ENCODE data around the gene AXIN1.
"Not testable (repeated sequence)": the region's sequence is repeated elsewhere in the genome, so short reads cannot be mapped to it uniquely, and the experiment has no call there.

AXIN1 gene

GRCh38 chr16:389352-389751, 36.8 kb upstream of the AXIN1 start:
- Histone ChIP-seq H3K36me3 (ENCODE audit: insufficient read depth, low read length) (no peaks in the 10 kb centered on the region), H3K4me3 (ENCODE audit: low read length) (no peak overlapping the region), H3K9me3 (ENCODE audit: low read length) (no peaks in the 10 kb centered on the region), H2AFZ (ENCODE audit: low read depth, low read length) (no peak overlapping the region), H3K27me3 (ENCODE audit: insufficient read depth, low read length) (no peaks in the 10 kb centered on the region), H3K4me1 (ENCODE audit: insufficient read depth, low read length) (peaks cover 19% of the 10 kb centered on the region)

DNA sequence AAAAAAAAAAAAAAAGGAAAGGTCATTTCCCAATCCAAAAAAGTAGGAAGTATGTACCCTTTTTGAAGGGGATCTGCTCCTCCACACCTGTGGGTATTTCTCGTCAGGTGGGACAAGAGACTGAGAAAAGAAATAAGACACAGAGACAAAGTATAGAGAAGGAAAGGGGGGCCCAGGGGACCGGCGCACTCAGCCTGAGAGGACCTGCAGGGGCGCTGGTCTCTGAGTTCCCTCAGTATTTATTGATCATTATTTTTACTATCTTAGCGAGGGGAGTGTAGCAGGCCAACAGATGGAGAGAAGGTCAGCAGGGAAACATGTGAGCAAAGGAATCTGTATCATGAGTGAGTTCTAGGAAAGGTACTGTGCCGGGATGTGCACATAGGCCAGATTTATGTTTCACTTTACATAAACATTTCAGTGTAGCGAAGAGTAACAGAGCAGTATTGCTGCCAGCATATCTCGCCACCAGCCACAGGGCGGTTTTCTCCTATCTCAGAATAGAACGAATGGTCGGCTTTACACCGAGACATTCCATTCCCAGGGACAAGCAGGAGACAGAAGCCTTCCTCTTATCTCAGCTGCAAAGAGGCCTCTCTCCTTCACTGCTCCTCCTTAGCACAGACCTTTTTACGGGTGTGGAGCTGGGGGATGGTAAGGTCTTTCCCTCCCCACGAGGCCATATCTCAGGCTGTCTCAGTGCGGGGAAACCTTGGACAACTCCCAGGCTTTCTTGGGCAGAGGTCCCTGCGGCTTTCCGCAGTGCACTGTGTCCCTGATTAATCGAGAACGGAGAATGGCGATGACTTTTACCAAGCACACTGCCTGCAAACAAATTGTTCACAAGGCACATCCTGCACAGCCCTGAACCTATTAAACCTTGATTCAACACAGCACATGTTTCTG, 35.5 kb upstream of the AXIN1 start:
- H2AFZ ChIP-seq (ENCODE audit: low read depth, low read length); H3K9me3 ChIP-seq (ENCODE audit: low read length); H3K27me3 ChIP-seq (ENCODE audit: insufficient read depth, low read length); H3K36me3 ChIP-seq (ENCODE audit: insufficient read depth, low read length); H3K4me3 ChIP-seq (ENCODE audit: low read length): not testable (repeated sequence)
- H3K4me1 ChIP-seq (ENCODE audit: insufficient read depth, low read length), result peaks cover 32% of the 10 kb centered on the region

- Histone ChIP-seq H3K4me1 (ENCODE audit: insufficient read depth, low read length) (peaks cover 42% of the 10 kb centered on the region), H3K36me3 (ENCODE audit: insufficient read depth, low read length) (no peaks in the 10 kb centered on the region), H3K27me3 (ENCODE audit: insufficient read depth, low read length) (no peaks in the 10 kb centered on the region), H2AFZ (ENCODE audit: low read depth, low read length) (no peak overlapping the region), H3K9me3 (ENCODE audit: low read length) (no peaks in the 10 kb centered on the region), H3K4me3 (ENCODE audit: low read length) (no peak overlapping the region)
Measured at GRCh38 chr16:386641-387156, 34.2 kb upstream of the AXIN1 start.

- Histone ChIP-seq H3K4me3 (ENCODE audit: low read length) (peak overlapping the region; percentile 2), H3K27me3 (ENCODE audit: insufficient read depth, low read length) (no peaks in the 10 kb centered on the region), H3K9me3 (ENCODE audit: low read length) (no peaks in the 10 kb centered on the region), H3K36me3 (ENCODE audit: insufficient read depth, low read length) (peaks cover 5% of the 10 kb centered on the region), H3K4me1 (ENCODE audit: insufficient read depth, low read length) (peaks cover 59% of the 10 kb centered on the region), H2AFZ (ENCODE audit: low read depth, low read length) (no peak overlapping the region)
Measured at GRCh38 chr16:383326-384051, 31.0 kb upstream of the AXIN1 start.

- Histone ChIP-seq H2AFZ (ENCODE audit: low read depth, low read length) (peak within 1 kb of the TSS; percentile 73), H3K36me3 (ENCODE audit: insufficient read depth, low read length) (peaks cover 10% of the 10 kb centered on the region), H3K27me3 (ENCODE audit: insufficient read depth, low read length) (no peaks in the 10 kb centered on the region), H3K9me3 (ENCODE audit: low read length) (no peaks in the 10 kb centered on the region), H3K4me3 (ENCODE audit: low read length) (peak within 1 kb of the TSS; percentile 93), H3K4me1 (ENCODE audit: insufficient read depth, low read length) (peaks cover 49% of the 10 kb centered on the region)
Measured at GRCh38 chr16:381789-382717, 29.5 kb upstream of the AXIN1 start, which contains the start of gene PGAP6. Gene PGAP6 (minus strand): TSS chr16:381978. CDS start chr16:381821, 157 bp downstream.

DNA sequence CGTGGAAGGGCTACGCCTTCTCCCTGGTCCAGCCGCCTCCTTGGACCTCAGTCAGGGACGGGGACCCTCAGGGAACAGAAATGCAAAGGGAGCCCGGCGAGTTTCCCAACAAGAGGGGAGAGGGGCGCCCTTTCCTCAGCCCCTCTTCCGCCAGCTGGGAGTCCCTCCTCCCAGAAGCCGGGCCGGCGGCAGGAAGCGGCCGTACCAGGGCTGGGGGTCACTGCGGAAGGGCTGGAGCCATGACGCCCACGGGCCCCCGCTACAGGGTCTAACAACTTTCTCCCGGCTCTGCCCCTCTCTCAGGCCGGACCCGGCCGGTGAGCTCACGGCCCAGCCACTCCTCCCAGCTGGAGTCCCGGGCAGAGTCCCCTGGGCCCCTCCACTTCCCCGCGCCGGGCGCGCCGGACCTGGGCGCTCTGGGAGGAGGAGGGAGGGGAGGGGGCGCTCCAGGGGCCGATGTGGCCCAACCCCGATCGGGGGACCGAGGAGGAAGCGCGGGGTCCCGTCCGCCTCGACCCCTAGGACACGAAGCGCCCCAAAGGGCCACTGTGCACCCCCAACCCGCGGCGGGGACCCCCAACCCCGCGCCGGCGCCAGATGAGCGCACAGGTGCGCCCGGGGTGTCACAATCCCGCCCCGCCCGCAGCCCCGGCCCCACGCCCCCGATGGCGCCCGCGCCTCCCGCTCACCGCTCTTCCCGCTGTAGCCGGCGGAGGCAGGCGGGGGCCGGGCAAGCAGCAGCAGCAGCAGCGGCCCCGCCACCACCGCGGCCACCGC, 28.7 kb upstream of the AXIN1 start:
- H3K4me1 ChIP-seq (ENCODE audit: insufficient read depth, low read length), result peaks cover 43% of the 10 kb centered on the region

DNA sequence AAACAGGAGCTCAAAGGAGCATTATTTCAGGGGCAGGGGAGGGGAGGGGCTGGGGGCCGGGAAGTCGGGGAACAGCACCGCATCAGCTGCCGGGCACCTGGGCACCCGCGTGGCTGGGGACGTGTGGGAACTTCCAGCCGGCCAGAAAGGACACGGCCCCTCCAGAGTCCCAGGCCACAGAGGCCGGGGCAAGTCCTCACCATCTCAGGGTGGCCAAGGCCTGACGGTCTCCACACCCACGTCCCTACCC, 28.2 kb upstream of the AXIN1 start:
- peaks cover 22% of the 10 kb centered on the region for H3K36me3 ChIP-seq (ENCODE audit: insufficient read depth, low read length)
- H3K27me3 ChIP-seq (ENCODE audit: insufficient read depth, low read length), result no peaks in the 10 kb centered on the region
- H3K9me3 ChIP-seq (ENCODE audit: low read length), result no peaks in the 10 kb centered on the region
- no peak overlapping the region for H2AFZ ChIP-seq (ENCODE audit: low read depth, low read length)
- peak overlapping the region; percentile 93 for H3K4me3 ChIP-seq (ENCODE audit: low read length)
- peaks cover 42% of the 10 kb centered on the region for H3K4me1 ChIP-seq (ENCODE audit: insufficient read depth, low read length)

More for the DNA sequence above, 28.7 kb upstream of the AXIN1 start:
- Histone ChIP-seq H3K27me3 (ENCODE audit: insufficient read depth, low read length) (no peaks in the 10 kb centered on the region), H3K9me3 (ENCODE audit: low read length) (no peaks in the 10 kb centered on the region), H2AFZ (ENCODE audit: low read depth, low read length) (no peak overlapping the region), H3K36me3 (ENCODE audit: insufficient read depth, low read length) (peaks cover 16% of the 10 kb centered on the region), H3K4me3 (ENCODE audit: low read length) (peak overlapping the region; percentile 93)

GRCh38 chr16:379961-380761, 27.6 kb upstream of the AXIN1 start:
- Histone ChIP-seq H3K9me3 (ENCODE audit: low read length) (no peaks in the 10 kb centered on the region), H2AFZ (ENCODE audit: low read depth, low read length) (no peak overlapping the region), H3K4me3 (ENCODE audit: low read length) (peak overlapping the region; percentile 93), H3K36me3 (ENCODE audit: insufficient read depth, low read length) (peaks cover 25% of the 10 kb centered on the region), H3K27me3 (ENCODE audit: insufficient read depth, low read length) (no peaks in the 10 kb centered on the region), H3K4me1 (ENCODE audit: insufficient read depth, low read length) (peaks cover 42% of the 10 kb centered on the region)

DNA sequence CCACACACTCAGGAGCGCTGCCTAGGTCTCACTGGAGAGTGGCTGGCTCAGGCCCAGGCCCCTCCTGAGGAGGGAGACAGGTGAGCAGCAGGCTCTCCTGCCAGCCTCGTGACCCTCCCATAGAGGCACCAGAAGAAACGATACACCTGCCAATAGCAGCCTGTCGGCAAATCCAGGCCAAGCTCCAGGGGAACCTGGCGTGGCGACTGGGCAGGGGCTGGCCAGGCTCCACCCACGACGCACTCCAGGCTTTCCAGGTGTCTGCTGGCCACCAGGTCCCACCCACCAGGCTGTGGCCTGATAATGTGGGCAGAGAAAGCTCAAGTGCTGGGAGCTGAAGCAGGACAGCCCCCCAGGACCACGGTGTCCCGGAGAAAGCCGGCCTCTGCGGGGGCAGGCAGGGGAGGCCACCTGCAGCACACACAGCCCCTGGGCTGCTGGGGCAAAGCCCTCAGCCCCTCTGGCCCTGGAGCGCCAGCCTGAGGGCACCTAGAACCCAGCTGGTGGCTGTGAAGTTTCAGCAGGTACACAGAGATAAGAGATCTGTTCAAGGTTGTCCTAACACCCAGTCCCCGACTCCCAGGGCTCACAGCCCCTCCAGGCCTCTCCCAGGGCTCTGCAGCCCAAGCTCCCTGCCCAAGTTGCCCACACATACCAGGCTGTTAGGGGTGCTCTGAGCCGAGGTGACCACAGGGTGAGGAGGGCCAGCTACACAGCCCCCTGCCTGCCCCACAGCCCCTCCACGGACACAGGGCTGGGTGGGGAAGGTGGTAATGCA, 26.8 kb upstream of the AXIN1 start:
- Histone ChIP-seq H3K36me3 (ENCODE audit: insufficient read depth, low read length) (peaks cover 32% of the 10 kb centered on the region), H3K4me3 (ENCODE audit: low read length) (no peak overlapping the region), H3K9me3 (ENCODE audit: low read length) (no peaks in the 10 kb centered on the region), H3K4me1 (ENCODE audit: insufficient read depth, low read length) (peaks cover 42% of the 10 kb centered on the region), H2AFZ (ENCODE audit: low read depth, low read length) (no peak overlapping the region), H3K27me3 (ENCODE audit: insufficient read depth, low read length) (no peaks in the 10 kb centered on the region)

GRCh38 chr16:378821-379182, 26.3 kb upstream of the AXIN1 start:
- Histone ChIP-seq H3K4me3 (ENCODE audit: low read length) (no peak overlapping the region), H3K4me1 (ENCODE audit: insufficient read depth, low read length) (peaks cover 36% of the 10 kb centered on the region), H3K36me3 (ENCODE audit: insufficient read depth, low read length) (peaks cover 37% of the 10 kb centered on the region), H3K27me3 (ENCODE audit: insufficient read depth, low read length) (no peaks in the 10 kb centered on the region), H3K9me3 (ENCODE audit: low read length) (no peaks in the 10 kb centered on the region), H2AFZ (ENCODE audit: low read depth, low read length) (no peak overlapping the region)

GRCh38 chr16:378113-378820, 25.7 kb upstream of the AXIN1 start:
- H2AFZ ChIP-seq (ENCODE audit: low read depth, low read length); H3K27me3 ChIP-seq (ENCODE audit: insufficient read depth, low read length); H3K9me3 ChIP-seq (ENCODE audit: low read length); H3K4me3 ChIP-seq (ENCODE audit: low read length): not testable (repeated sequence)
- H3K4me1 ChIP-seq (ENCODE audit: insufficient read depth, low read length), result peaks cover 31% of the 10 kb centered on the region
- H3K36me3 ChIP-seq (ENCODE audit: insufficient read depth, low read length), result peaks cover 43% of the 10 kb centered on the region

All from neuron (in vitro differentiated cells).